ENCODE measurements around the gene CACNA1C. TPM values are rescaled to one million over a fixed set of nuclear protein-coding genes. Genes with fewer than 3 reads are reported as not detected.

Gene CACNA1C
- total RNA-seq, 2 experiments from 2014 or later: 0.05 to 0.08 TPM

DNA sequence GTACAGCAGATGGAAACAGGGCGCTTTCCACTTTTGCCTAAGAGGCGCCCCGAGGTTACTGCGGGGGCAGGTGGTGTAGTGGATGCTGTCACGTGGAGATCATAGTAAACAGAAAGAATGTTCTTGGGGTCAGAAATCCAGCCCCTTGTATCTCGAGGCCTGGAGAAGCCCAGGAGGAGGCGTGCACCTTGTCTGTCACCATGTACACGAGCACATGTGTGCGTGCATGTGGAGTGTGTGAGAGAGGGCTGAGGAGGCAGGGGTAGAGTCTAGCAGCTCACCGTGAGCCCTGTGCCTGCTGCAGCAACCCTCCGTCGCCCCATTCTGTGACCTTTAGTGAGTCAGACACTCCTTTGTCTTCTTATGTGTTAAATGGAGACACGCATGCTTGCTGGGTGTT lies 59.0 kb downstream of the CACNA1C start:
- no peak for TF ChIP-seq CTCF (IDR thresholded peaks at IDR 0.05)
- H3K36me3 Mint-ChIP-seq (ENCODE audit: low read depth): no peaks in the 10 kb centered on the region
- no peaks in the 10 kb centered on the region for H3K4me1 ChIP-seq (ENCODE audit: insufficient read depth, low read length)
- no peaks in the 10 kb centered on the region for H3K4me1 Mint-ChIP-seq (ENCODE audit: low read depth)
- CTCF ChIA-PET: no interaction called here
- H3K4me3 ChIP-seq (ENCODE audit: low read length): no peak overlapping the region
- peaks cover 3% of the 10 kb centered on the region for H3K27me3 Mint-ChIP-seq
- no peaks in the 10 kb centered on the region for H3K27me3 ChIP-seq (ENCODE audit: control insufficient read depth in 1 of 2, insufficient read depth in 2 of 2, low read length in 2 of 2)
- H3K9me3 Mint-ChIP-seq: no peaks in the 10 kb centered on the region
- H3K4me3 Mint-ChIP-seq: no peak overlapping the region
- intact Hi-C loops (cut with DNase I, micrococcal nuclease): no loop called here
- H3K9me3 ChIP-seq (ENCODE audit: control insufficient read depth in 1 of 2, insufficient read depth in 1 of 2, low read length in 2 of 2): peaks cover 0 to 14% of the 10 kb centered on the region in 2 experiments
- H3K36me3 ChIP-seq (ENCODE audit: insufficient read depth, low read length): no peaks in the 10 kb centered on the region
- H3K27ac ChIP-seq (ENCODE audit: low read depth in 1 of 2, low read length in 2 of 2): no peak overlapping the region
- ATAC-seq (ENCODE audit: poor library complexity) (no peak), DNase-seq (no peak)
- POLR2A ChIA-PET: no interaction called here
- no peak overlapping the region for H3K27ac Mint-ChIP-seq

- Histone ChIP-seq H3K4me1 (ENCODE audit: insufficient read depth, low read length) (no peaks in the 10 kb centered on the region), H3K27me3 (ENCODE audit: control insufficient read depth in 1 of 2, insufficient read depth in 2 of 2, low read length in 2 of 2) (no peaks in the 10 kb centered on the region), H3K4me3 (ENCODE audit: low read length) (no peak overlapping the region), H3K36me3 (ENCODE audit: insufficient read depth, low read length) (no peaks in the 10 kb centered on the region), H3K9me3 (ENCODE audit: control insufficient read depth in 1 of 2, insufficient read depth in 1 of 2, low read length in 2 of 2) (peaks cover 0 to 14% of the 10 kb centered on the region in 2 experiments), H3K27ac (ENCODE audit: low read depth in 1 of 2, low read length in 2 of 2) (no peak overlapping the region)
- Mint-ChIP-seq H3K9me3 (no peaks in the 10 kb centered on the region), H3K27me3 (peaks cover 3% of the 10 kb centered on the region), H3K4me3 (no peak overlapping the region), H3K4me1 (ENCODE audit: low read depth) (no peaks in the 10 kb centered on the region), H3K36me3 (ENCODE audit: low read depth) (no peaks in the 10 kb centered on the region), H3K27ac (no peak overlapping the region)
- ChIA-PET CTCF (no interaction called here), POLR2A (no interaction called here)
- TF ChIP-seq CTCF (IDR thresholded peaks at IDR 0.05): no peak
- ATAC-seq (ENCODE audit: poor library complexity) (no peak), DNase-seq (no peak)
- intact Hi-C loops (cut with DNase I, micrococcal nuclease): no loop called here
These were observed 59.6 kb downstream of the CACNA1C start for GRCh38 chr12:2112401-2112800.

DNA sequence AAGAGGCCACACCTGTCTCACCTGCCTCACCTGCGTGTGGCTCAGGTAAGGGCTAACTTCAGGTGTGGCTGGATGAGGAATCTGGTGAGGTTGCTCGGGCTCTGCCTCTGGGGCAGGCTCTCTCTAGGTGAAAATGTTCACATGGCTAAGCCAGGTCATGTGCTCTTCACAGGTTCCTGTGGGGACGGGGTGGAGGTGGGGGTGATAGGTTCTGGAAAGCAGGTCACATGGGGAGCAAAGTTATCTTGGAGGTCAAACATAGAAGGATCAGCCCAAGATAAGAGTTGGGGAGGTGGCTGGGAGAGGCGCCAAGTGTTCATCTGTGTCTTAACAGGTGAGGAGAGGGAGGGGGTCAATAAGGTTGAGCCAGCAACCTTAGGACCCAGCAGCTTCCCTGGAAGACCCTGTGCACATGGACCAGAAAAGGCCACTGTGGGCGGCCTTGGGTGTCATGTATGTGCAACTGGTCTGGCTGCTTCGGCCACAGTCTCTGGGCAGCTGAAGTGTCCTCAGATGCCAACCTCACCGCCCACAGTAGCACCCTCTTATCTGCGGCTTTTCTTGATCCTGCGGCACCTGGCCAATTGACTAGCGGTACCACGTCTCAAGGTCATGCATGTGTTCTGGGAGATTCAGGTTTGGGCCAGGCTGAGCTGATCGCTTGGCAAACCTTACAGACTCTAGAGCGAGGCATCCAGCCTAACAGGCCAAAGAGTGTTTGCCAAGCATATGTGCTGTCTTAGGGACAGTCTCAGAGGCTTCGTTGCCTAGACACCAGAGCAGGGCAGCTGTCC lies 60.5 kb downstream of the CACNA1C start:
- Histone ChIP-seq H3K27ac (ENCODE audit: low read depth in 1 of 2, low read length in 2 of 2) (no peak overlapping the region), H3K36me3 (ENCODE audit: insufficient read depth, low read length) (no peaks in the 10 kb centered on the region), H3K4me3 (ENCODE audit: low read length) (no peak overlapping the region), H3K4me1 (ENCODE audit: insufficient read depth, low read length) (no peaks in the 10 kb centered on the region), H3K27me3 (ENCODE audit: control insufficient read depth in 1 of 2, insufficient read depth in 2 of 2, low read length in 2 of 2) (no peaks in the 10 kb centered on the region), H3K9me3 (ENCODE audit: control insufficient read depth in 1 of 2, insufficient read depth in 1 of 2, low read length in 2 of 2) (peaks cover 0 to 14% of the 10 kb centered on the region in 2 experiments)
- ATAC-seq (ENCODE audit: poor library complexity) (no peak), DNase-seq (no peak)
- Mint-ChIP-seq H3K9me3 (no peaks in the 10 kb centered on the region), H3K4me1 (ENCODE audit: low read depth) (no peaks in the 10 kb centered on the region), H3K27me3 (no peaks in the 10 kb centered on the region), H3K27ac (no peak overlapping the region), H3K36me3 (ENCODE audit: low read depth) (no peaks in the 10 kb centered on the region), H3K4me3 (no peak overlapping the region)
- POLR2A ChIA-PET: no interaction called here
- TF ChIP-seq CTCF (IDR thresholded peaks at IDR 0.05): no peak
- CTCF ChIA-PET: no interaction called here
- intact Hi-C loops (cut with DNase I, micrococcal nuclease): no loop called here

Data from CD4-positive, alpha-beta T cell (primary cell).